ENCODE results near the gene SYNE2. TPM values are rescaled to one million over a fixed set of nuclear protein-coding genes. Genes with fewer than 3 reads are reported as not detected.

Gene SYNE2
- polyA plus RNA-seq, 1 donor from 2014 or later = 82.3 TPM

GRCh38 chr14:63908667-63909264, 56.0 kb downstream of the SYNE2 start:
- no peaks in the 10 kb centered on the region for H3K9me2 ChIP-seq (ENCODE audit: insufficient read depth, low read length)
- H3K27ac ChIP-seq (ENCODE audit: low read length) = no peak overlapping the region
- no peaks in the 10 kb centered on the region for H4K20me1 ChIP-seq (ENCODE audit: insufficient read depth)
- H3K36me3 ChIP-seq (ENCODE audit: insufficient read depth, low read length) = no peaks in the 10 kb centered on the region
- no peak overlapping the region for H3K9ac ChIP-seq (ENCODE audit: low read length)
- H3K4me2 ChIP-seq (ENCODE audit: low read length) = no peak overlapping the region
- H3K27me3 ChIP-seq (ENCODE audit: insufficient read depth, low read depth, low read length) = no peaks in the 10 kb centered on the region
- no peak overlapping the region for H2AFZ ChIP-seq (ENCODE audit: low read depth, low read length)
- TF ChIP-seq SMC3 (conservative IDR thresholded peaks at IDR 0.05; ENCODE audit: poor library complexity) = no peak
- no peak for TF ChIP-seq REST (IDR thresholded peaks at IDR 0.05; ENCODE audit: borderline replicate concordance)
- no peak for TF ChIP-seq TAF1 (IDR thresholded peaks at IDR 0.05; ENCODE audit: low read depth)
- TF ChIP-seq RAD21 (conservative IDR thresholded peaks at IDR 0.05) = no peak
- TF ChIP-seq MXI1 (conservative IDR thresholded peaks at IDR 0.05; ENCODE audit: poor library complexity, severe bottlenecking) = no peak
- TF ChIP-seq CTCF (IDR thresholded peaks at IDR 0.05; ENCODE audit: poor library complexity, severe bottlenecking) = no peak
- no peak for TF ChIP-seq POLR2AphosphoS5 (IDR thresholded peaks at IDR 0.05)
- TF ChIP-seq EP300 (conservative IDR thresholded peaks at IDR 0.05; ENCODE audit: poor library complexity, severe bottlenecking) = no peak
- no peak for TF ChIP-seq EZH2 (IDR thresholded peaks at IDR 0.05; ENCODE audit: borderline replicate concordance, insufficient read depth, low read length, poor library complexity, severe bottlenecking)
- H3K79me2 ChIP-seq (replicated peaks; ENCODE audit: insufficient read depth, low read length) = peaks cover 53% of the 10 kb centered on the region
- H3K9me3 ChIP-seq (ENCODE audit: low read length) = peaks cover 4% of the 10 kb centered on the region
- no peak overlapping the region for H3K4me3 ChIP-seq (ENCODE audit: low read length)
- H3F3A ChIP-seq (ENCODE audit: insufficient read depth, low read length, poor library complexity, severe bottlenecking) = no peaks in the 10 kb centered on the region

- no peak for TF ChIP-seq EP300 (conservative IDR thresholded peaks at IDR 0.05; ENCODE audit: poor library complexity, severe bottlenecking)
- TF ChIP-seq CTCF (IDR thresholded peaks at IDR 0.05; ENCODE audit: poor library complexity, severe bottlenecking) = no peak
- no peak overlapping the region for H3K4me2 ChIP-seq (ENCODE audit: low read length)
- H3K4me3 ChIP-seq (ENCODE audit: low read length) = no peak overlapping the region
Observed at GRCh38 chr14:63909984-63910383, 57.2 kb downstream of the SYNE2 start.

More at GRCh38 chr14:63909984-63910383, 57.2 kb downstream of the SYNE2 start:
- Histone ChIP-seq H3K9ac (ENCODE audit: low read length) (no peak overlapping the region), H3K9me3 (ENCODE audit: low read length) (peaks cover 4% of the 10 kb centered on the region), H3K27me3 (ENCODE audit: insufficient read depth, low read depth, low read length) (no peaks in the 10 kb centered on the region), H4K20me1 (ENCODE audit: insufficient read depth) (no peaks in the 10 kb centered on the region), H3K27ac (ENCODE audit: low read length) (no peak overlapping the region), H3K79me2 (replicated peaks; ENCODE audit: insufficient read depth, low read length) (peaks cover 49% of the 10 kb centered on the region), H3F3A (ENCODE audit: insufficient read depth, low read length, poor library complexity, severe bottlenecking) (no peaks in the 10 kb centered on the region), H2AFZ (ENCODE audit: low read depth, low read length) (no peak overlapping the region), H3K36me3 (ENCODE audit: insufficient read depth, low read length) (no peaks in the 10 kb centered on the region), H3K9me2 (ENCODE audit: insufficient read depth, low read length) (no peaks in the 10 kb centered on the region)

All from neural cell (in vitro differentiated cells).